ENCODE measurements around the gene ATF7. TPM values are rescaled to one million over a fixed set of nuclear protein-coding genes. Genes with fewer than 3 reads are reported as not detected.

The ATF7 gene
- total and polyA plus RNA-seq, 2 experiments from 2014 or later = 12.8 to 21.5 TPM

DNA sequence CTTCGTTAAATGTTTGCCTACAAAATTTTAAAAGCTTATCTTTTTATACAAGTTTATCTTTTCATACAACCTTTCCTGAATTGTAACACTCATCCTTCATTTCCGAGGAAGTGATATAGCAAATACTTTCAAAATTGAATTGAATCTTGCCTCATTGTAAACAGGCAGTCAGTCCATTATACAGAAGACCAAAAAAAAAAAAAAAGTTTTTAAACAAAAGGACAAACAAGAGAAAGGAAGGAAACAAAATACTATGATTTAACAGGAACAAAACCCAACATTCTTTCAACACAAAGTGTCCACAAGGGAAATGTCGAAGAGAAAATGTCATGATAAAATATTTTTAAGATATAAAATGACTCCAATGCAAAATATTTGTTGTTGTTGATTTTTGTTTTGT is 8.5 kb downstream of the ATF7 start:
- Histone ChIP-seq H3K4me3 (peak overlapping the region; percentile 65), H3K27me3 (replicated peaks; ENCODE audit: insufficient read depth) (no peaks in the 10 kb centered on the region), H3K9ac (peak overlapping the region; percentile 67), H3K9me3 (ENCODE audit: low read depth) (no peaks in the 10 kb centered on the region), H3F3A (ENCODE audit: insufficient read depth) (peaks cover 14% of the 10 kb centered on the region), H3K4me1 (ENCODE audit: insufficient read depth) (peaks cover 20% of the 10 kb centered on the region), H3K79me2 (ENCODE audit: insufficient read depth) (peaks cover 99% of the 10 kb centered on the region), H3K36me3 (ENCODE audit: low read depth) (peaks cover 5% of the 10 kb centered on the region; the same call in 1 of the 2 replicates), H4K20me1 (ENCODE audit: insufficient read depth) (0 out of 2 replicates have a peak, but pooled peaks cover 3% of the 10 kb centered on the region), H3K4me2 (ENCODE audit: unreplicated experiment) (peak overlapping the region; percentile 89), H3K9me2 (ENCODE audit: insufficient read depth) (no peaks in the 10 kb centered on the region), H3K27ac (peak overlapping the region; percentile 27), H2AFZ (peak overlapping the region; percentile 53)
- peak; percentile 5 for DNase-seq
- WGBS, 2 experiments (ENCODE audit: low coverage in 1 of 2, low lambda C conversion rate in 2 of 2, missing lambda C conversion rate in 2 of 2) = 25 to 26% methylated on average over 3 of the region's 3 CpGs
- in situ Hi-C loops (cut with MboI) = no loop called here
- TF ChIP-seq EZH2 (IDR thresholded peaks at IDR 0.05; ENCODE audit: insufficient read depth, poor library complexity, severe bottlenecking) (no peak), EZH2phosphoT487 (IDR thresholded peaks at IDR 0.05; ENCODE audit: insufficient read depth, low read depth) (no peak)

DNA sequence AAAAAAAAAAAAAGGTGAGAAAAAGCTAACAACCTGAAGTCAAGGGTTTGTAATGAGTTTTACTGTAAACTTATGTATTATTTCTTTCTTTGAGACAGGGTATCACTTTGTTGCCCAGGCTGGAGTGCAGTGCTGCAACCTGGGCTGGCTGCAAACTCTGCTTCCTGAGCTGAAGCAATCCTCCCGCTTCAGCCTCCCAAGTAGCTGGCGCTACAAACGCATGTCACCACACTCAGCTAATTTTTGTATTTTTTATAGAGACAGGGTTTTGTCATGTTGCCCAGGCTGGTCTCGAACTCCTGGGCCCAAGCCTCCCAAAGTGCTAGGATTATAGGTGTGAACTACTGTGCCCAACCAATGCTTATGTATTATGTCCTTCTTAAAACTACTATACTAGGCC is 9.2 kb downstream of the ATF7 start:
- no peak for TF ChIP-seq EZH2phosphoT487 (IDR thresholded peaks at IDR 0.05; ENCODE audit: insufficient read depth, low read depth)
- TF ChIP-seq EZH2 (IDR thresholded peaks at IDR 0.05; ENCODE audit: insufficient read depth, poor library complexity, severe bottlenecking) = no peak
- Histone ChIP-seq H3K4me2 (ENCODE audit: unreplicated experiment) (no peak overlapping the region), H3K79me2 (ENCODE audit: insufficient read depth) (peaks cover 99% of the 10 kb centered on the region), H3K9ac (no peak overlapping the region), H3K9me2 (ENCODE audit: insufficient read depth) (no peaks in the 10 kb centered on the region), H3K4me3 (no peak overlapping the region), H3K36me3 (ENCODE audit: low read depth) (peaks cover 5% of the 10 kb centered on the region; the same call in 1 of the 2 replicates), H3K4me1 (ENCODE audit: insufficient read depth) (peaks cover 20% of the 10 kb centered on the region), H3K27ac (no peak overlapping the region), H3K27me3 (replicated peaks; ENCODE audit: insufficient read depth) (no peaks in the 10 kb centered on the region), H2AFZ (no peak overlapping the region), H3K9me3 (ENCODE audit: low read depth) (no peaks in the 10 kb centered on the region), H3F3A (ENCODE audit: insufficient read depth) (peaks cover 12% of the 10 kb centered on the region; the same call in 1 of the 2 replicates), H4K20me1 (ENCODE audit: insufficient read depth) (0 out of 2 replicates have a peak, but pooled peaks cover 3% of the 10 kb centered on the region)
- in situ Hi-C loops (cut with MboI) = no loop called here
- WGBS, 2 experiments (ENCODE audit: low coverage in 1 of 2, low lambda C conversion rate in 2 of 2, missing lambda C conversion rate in 2 of 2) = 74 to 76% methylated on average over 4 of the region's 4 CpGs
- no peak for DNase-seq

- Histone ChIP-seq H3K9ac (no peak overlapping the region), H3F3A (ENCODE audit: insufficient read depth) (peaks cover 12% of the 10 kb centered on the region; the same call in 1 of the 2 replicates), H2AFZ (no peak overlapping the region), H3K4me3 (no peak overlapping the region), H3K27me3 (replicated peaks; ENCODE audit: insufficient read depth) (no peaks in the 10 kb centered on the region), H3K36me3 (ENCODE audit: low read depth) (no peaks in the 10 kb centered on the region), H3K79me2 (ENCODE audit: insufficient read depth) (peaks cover 100% of the 10 kb centered on the region), H3K9me3 (ENCODE audit: low read depth) (no peaks in the 10 kb centered on the region), H3K27ac (peak overlapping the region; percentile 32), H4K20me1 (ENCODE audit: insufficient read depth) (0 out of 2 replicates have a peak, but pooled peaks cover 3% of the 10 kb centered on the region), H3K9me2 (ENCODE audit: insufficient read depth) (no peaks in the 10 kb centered on the region), H3K4me1 (ENCODE audit: insufficient read depth) (peaks cover 20% of the 10 kb centered on the region), H3K4me2 (ENCODE audit: unreplicated experiment) (no peak overlapping the region)
- TF ChIP-seq EZH2phosphoT487 (IDR thresholded peaks at IDR 0.05; ENCODE audit: insufficient read depth, low read depth) = no peak
- no peak for TF ChIP-seq EZH2 (IDR thresholded peaks at IDR 0.05; ENCODE audit: insufficient read depth, poor library complexity, severe bottlenecking)
- DNase-seq = peak; percentile 70
- WGBS, 2 experiments (ENCODE audit: low coverage in 1 of 2, low lambda C conversion rate in 2 of 2, missing lambda C conversion rate in 2 of 2) = 0 to 9% methylated on average over 1 of the region's 1 CpG
- in situ Hi-C loops (cut with MboI) = no loop called here
Measured at GRCh38 chr12:53613821-53614220, 12.4 kb downstream of the ATF7 start.

DNA sequence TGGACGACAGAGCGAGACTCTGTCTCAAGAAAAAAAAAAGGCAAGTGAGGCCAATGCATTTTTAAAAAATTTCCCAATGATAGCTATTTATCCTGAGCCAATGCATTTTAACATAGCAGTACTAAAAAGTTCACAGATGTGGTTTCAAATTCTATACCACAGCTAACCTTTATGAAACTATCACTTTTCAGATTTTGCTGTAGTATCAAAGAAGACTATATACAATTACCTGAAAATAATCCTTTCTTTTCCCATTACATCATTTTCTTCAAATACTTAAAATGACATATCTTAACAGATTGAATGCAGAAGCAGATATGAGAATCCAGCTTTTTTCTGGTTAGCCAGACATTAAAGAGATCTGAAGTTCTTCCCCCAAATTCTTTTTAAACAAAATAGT is 13.2 kb downstream of the ATF7 start:
- Histone ChIP-seq H3K4me2 (ENCODE audit: unreplicated experiment) (no peak overlapping the region), H3K9me3 (ENCODE audit: low read depth) (no peaks in the 10 kb centered on the region), H3K9me2 (ENCODE audit: insufficient read depth) (no peaks in the 10 kb centered on the region), H3K4me1 (ENCODE audit: insufficient read depth) (peaks cover 14% of the 10 kb centered on the region), H3K79me2 (ENCODE audit: insufficient read depth) (peaks cover 100% of the 10 kb centered on the region), H4K20me1 (ENCODE audit: insufficient read depth) (0 out of 2 replicates have a peak, but pooled peaks cover 3% of the 10 kb centered on the region), H3K9ac (no peak overlapping the region), H3K36me3 (ENCODE audit: low read depth) (no peaks in the 10 kb centered on the region), H3F3A (ENCODE audit: insufficient read depth) (peaks cover 12% of the 10 kb centered on the region; the same call in 1 of the 2 replicates), H3K27ac (no peak overlapping the region), H3K27me3 (replicated peaks; ENCODE audit: insufficient read depth) (no peaks in the 10 kb centered on the region), H3K4me3 (no peak overlapping the region), H2AFZ (no peak overlapping the region)
- 80 to 86% methylated on average over 2 of the region's 2 CpGs for WGBS, 2 experiments (ENCODE audit: low coverage in 1 of 2, low lambda C conversion rate in 2 of 2, missing lambda C conversion rate in 2 of 2)
- in situ Hi-C loops (cut with MboI) = no loop called here
- no peak for DNase-seq
- TF ChIP-seq EZH2phosphoT487 (IDR thresholded peaks at IDR 0.05; ENCODE audit: insufficient read depth, low read depth) = no peak
- no peak for TF ChIP-seq EZH2 (IDR thresholded peaks at IDR 0.05; ENCODE audit: insufficient read depth, poor library complexity, severe bottlenecking)

All from GM23248 (cell line).